MV-4-11 (cell line): ENCODE data around the gene FLII.
A peak's percentile ranks its signal among the peaks of the same experiment; 100 is the strongest.

ENCODE experiments used
- DNase-seq: peaks from one replicate; lab custom pipeline; 2025; lab: John Stamatoyannopoulos, UW

Gene FLII

DNA sequence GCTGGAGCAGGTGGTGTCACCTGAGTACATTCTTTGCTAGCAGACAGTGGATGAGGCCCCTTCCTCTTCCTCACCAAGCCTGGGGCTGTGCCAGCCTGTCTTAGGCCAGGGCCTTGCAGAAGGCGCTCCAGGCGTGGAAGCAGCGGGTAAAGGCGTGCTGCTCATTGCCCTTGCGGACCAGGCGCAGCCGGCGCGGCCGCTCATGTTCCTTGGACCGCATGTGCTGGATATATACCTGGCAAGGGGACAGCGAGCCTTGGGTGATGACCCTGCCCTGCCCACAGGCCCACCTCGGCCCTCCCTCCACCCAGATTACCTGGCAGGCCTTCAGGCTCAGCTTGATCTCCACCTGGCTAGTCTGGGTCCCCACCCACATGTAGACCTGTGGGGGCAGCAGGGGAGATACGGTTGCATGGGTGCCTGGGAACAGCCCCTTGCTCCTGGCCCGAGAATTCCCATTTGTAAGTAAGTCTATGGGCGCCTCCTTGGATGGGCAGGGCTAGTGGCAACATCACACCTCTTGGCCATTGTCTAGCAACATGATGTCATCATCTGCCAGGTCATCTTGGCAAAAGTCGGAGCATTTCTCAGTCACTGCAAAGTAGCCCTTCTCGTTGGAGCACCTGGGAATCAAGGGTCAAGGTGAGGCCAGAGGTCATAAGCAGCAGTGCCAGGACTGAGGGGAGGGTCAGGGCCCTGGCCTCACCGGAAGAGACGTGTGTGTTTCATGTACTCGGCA is 13.3 kb downstream of the FLII start:
- no peak for DNase-seq

DNA sequence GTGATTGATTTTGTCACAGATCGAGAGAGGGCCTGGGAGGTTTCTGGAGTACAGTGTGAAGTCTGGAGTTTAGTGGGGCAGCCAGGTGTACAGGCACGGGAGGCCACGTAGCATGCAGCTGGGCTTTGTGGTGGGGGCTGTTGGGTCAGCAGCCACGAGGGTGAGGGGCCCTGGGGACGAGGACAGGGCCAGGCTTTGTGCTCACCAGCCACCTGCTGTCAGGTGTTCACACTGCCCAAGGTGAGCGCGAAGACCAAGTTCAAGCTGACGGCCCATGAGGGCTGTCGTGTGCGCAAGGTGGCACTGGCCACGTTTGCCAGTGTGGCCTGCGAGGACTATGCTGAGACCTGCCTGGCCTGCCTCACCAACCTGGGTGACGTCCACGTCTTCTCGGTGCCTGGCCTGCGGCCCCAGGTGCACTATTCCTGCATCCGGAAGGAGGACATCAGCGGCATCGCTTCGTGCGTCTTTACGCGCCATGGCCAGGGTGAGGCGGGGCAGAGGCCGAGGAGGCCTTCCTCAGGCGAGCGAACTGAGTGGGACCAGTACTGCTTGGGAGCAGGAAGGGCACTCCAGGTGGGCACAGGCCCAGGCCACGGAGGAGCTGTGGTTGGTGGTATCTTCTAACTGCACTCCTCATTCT is 17.2 kb downstream of the FLII start:
- DNase-seq: no peak

DNA sequence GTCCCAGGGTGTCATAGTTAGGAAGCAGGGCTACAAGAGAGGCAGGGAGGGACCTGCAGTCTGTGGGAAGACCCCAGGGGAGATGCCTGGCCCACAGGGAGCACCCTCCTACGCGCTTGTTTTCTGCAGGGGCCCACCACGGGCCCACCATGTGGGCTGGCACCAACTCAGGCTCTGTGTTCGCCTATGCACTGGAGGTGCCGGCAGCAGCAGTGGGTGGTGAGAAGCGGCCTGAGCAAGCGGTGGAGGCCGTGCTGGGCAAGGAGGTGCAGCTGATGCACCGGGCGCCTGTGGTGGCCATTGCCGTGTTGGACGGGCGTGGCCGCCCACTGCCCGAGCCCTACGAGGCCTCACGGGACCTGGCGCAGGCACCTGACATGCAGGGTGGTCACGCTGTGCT is 18.1 kb downstream of the FLII start:
- DNase-seq: no peak

DNA sequence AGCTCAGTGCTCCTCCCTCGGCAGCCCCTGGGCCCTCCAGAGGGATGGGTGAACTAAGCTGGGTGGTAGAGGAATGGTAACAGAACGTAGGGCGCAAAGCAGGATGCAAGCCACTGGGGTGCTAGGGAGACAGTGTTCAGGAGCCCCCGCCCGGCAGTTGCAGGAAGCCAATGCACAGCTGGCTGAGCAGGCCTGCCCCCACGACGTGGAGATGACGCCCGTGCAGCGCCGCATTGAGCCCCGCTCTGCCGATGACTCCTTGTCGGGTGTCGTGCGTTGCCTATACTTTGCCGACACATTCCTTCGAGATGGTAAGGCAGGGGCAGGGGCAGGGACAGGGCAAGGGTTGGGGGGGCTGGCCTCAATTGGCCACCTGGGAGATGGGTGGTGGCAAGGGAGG is 20.2 kb downstream of the FLII start:
- no peak for DNase-seq

DNA sequence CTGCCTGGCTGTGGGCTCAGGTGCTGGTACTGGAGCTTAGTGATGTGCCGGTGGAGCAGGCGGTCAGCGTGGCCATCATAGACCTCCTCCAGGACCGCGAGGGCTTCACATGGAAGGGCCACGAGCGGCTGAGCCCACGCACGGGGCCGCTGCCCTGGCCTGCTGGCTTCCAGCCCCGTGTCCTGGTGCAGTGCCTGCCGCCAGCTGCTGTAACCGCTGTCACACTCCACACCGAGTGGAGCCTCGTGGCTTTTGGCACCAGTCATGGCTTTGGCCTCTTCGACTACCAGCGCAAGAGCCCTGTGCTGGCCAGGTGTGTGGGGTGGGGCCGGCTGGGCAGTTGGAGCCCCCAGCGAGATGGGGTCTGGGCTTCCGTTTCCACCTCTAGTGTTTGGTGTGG is 21.1 kb downstream of the FLII start:
- DNase-seq: no peak

DNA sequence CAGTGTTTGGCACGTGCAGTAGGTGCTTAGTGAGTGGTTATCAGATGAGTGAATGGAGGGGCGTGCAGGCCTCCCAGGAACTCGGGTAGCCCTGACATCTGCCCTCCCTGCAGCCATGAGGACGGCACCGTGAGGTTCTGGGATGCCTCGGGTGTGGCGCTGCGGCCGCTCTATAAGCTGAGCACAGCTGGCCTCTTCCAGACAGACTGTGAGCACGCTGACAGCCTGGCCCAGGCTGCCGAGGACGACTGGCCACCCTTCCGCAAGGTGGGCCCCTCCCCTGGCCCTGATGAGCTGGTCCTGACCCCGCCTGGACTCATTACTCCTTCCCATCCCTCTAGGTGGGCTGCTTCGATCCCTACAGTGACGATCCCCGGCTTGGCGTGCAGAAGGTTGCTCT is 22.0 kb downstream of the FLII start:
- DNase-seq: no peak

DNA sequence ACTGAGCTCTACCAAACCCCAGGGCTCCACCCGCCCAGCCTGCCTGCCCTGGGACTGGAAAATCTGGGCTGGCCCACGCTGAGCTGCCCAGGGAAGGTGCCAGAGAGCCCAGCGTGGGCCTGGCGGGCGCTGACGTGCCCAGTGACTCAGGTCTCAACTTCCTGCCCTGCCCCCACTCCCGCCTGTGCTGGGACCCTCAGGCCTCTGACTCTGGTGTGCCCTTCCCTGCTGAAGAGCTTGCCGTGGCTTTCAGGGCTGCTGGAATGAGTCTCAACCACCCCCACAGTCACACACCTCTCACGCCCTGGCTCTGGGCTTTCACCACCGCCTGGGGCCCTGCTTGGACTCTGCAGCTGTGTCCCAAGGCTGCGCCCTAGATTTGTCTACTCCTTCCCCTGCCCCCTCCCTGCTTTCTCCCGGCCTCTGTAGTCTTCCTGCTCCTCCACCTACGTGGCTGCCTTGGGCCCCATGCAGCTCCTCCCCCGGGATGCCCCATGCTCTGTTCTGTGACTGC is 22.7 kb downstream of the FLII start:
- no peak for DNase-seq

DNA sequence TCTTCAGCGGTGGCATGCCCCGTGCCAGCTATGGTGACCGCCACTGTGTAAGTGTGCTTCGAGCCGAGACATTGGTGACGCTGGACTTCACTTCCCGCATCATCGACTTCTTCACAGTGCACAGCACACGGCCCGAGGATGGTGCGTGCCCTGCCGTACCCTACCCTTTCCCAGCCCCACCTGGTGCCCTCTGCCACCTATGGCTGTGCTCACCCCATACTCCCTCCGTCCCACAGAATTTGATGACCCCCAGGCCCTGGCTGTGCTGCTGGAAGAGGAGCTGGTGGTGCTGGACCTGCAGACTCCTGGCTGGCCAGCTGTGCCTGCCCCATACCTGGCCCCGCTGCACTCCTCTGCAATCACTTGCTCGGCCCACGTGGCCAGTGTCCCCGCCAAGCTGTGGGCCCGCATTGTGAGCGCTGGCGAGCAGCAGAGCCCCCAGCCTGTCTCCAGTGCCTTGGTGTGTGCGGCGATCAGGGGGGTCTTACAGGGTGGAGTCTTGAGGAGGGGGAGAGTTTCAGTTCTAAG is 23.6 kb downstream of the FLII start:
- DNase-seq: no peak

DNA sequence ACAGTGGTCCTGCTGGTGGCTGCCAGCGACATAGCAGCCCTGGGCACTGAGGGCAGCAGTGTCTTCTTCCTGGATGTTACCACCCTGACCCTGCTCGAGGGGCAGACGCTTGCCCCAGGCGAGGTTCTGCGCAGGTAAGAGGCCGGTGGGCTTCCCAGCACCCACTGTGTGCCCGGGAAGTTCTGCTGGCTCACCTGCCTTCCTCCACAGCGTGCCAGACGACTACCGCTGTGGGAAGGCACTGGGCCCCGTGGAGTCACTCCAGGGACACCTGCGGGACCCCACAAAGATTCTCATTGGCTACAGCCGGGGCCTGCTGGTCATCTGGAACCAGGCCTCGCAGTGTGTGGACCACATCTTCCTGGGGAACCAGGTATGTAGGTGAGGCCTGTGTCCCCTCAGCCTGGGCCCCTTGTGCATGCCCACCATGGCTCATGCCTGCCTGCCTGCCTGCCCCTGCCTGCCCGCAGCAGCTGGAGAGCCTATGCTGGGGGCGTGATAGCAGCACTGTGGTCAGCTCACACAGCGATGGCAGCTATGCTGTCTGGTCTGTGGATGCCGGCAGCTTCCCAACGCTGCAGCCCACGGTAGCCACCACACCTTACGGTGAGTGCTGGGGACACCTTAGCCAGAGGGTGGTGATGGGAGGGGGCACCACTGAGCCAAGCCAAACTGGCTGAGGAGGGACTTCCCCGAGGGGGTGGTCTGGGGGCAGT is 24.6 kb downstream of the FLII start:
- no peak for DNase-seq

DNA sequence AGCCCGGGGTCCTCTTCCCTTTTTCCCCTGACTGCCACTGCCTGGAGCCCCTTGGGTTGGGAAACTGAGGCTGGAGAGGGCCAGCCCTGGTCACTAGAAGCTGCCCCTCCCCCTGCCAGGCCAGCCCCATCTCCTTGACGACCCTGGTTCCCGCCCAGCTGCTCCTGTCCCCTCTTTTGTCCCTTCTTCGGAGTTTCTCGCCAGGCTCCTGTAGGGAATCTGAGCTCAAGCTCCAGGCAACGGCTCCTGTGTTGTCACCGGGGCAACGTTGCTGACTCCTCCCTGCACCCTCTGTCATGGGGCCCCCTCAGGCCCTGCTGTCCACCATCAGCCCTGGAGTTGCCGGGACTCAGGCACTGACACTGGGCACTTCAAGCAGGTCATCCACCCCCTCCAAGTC is 27.4 kb downstream of the FLII start:
- DNase-seq: no peak

DNA sequence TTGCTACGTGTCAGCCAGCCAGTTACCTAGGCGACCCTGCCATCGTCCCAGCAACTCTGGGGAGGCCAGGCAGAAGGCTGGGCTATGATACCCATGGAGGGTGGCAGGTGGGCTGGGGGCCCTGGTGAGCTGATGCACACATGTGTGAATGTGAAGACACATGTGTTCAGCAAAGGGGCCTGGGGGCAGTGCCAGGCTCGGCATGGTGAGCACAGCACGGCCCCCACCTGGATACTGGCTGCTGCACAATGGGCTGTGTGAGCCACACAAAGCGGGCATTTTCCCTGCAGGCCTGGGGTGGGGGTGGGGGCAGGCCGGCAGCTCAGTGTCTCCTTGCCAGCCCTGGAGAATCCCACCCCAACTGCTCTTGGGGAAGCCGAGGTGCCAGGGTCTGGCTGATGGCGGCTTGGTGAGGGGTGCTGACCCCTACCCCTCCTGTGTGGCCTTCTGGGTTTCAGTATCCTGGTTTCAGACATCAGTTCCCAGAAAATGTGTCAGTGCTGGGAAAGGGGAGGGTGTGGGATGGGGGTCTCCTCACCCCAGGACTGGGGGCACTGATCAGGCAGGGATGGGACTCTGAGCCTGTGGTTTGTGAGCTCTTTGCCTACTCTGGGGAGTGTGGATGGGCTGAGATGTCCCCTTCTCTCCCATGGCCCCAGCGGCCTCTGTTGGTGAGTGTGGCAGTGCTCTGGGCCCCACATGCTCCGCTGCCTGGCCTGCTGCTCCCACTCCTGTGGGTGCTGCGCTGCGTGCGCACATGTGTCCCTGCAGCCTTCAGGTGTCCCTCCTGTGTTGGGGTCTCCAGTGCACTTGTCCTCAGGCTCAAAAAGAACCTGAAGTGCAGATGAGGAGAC is 28.0 kb downstream of the FLII start:
- no peak for DNase-seq

DNA sequence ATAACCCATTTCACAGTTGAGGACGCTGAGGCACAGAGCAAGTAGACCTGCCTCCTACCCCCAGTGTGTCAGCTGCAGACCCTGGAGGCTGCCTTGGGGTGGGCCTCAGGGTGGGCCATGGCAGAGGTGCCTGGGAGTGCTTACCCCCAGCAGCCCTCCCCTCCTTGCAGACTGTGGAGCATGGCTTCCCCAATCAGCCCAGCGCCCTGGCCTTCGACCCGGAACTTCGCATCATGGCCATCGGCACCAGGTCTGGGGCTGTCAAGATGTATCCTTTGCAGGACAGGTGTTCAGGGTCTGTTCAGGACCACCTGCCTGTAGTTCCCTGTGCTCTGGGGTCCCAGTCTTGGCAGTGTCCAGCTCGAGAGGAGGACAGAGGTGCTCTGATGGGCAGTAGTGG is 28.8 kb downstream of the FLII start:
- DNase-seq: no peak

DNA sequence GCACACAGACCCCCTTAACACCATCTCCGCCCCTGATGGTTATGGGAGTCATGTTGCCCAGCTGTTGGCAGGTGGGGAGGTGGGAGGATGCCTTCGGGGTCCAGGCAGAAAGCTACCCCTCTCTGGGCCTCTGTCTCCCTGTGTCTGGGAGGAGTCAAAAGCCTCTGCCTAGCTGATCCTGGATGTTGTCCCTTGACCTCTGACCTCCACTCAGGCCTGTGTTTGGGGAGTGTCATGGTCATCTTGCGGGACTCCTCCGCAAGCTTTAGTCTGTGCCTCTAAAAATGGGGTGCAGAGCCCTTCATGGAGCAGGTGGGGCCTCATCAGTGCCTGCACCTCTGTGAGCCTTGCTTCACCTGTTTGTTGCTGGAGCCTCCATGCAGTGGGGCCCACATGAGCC is 29.3 kb downstream of the FLII start:
- no peak for DNase-seq

DNA sequence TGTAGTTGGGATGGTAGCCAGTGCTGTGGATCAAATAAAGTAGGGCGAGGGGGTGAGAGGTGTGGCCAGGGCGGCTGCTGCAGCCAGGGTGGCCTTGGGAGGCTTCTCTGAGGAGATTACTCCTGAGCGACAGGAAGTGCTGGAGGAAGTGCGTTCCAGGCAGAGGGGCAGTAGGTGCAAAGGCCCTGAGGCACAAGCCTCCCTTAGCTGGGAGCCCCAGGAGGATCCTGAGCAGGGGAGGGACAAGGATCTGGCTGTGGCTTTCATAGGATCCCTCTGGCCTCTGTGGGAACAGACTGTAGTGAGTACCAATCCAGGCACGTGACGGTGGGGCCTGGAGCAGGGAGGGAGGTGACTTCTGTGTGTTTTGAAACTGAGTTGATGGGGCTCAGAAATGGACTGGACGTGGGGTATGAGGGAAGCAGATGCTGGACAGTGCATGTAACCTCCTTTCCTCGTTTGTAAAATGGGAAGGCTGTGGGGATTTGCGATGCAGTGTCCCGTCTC is 30.3 kb downstream of the FLII start:
- DNase-seq: no peak

DNA sequence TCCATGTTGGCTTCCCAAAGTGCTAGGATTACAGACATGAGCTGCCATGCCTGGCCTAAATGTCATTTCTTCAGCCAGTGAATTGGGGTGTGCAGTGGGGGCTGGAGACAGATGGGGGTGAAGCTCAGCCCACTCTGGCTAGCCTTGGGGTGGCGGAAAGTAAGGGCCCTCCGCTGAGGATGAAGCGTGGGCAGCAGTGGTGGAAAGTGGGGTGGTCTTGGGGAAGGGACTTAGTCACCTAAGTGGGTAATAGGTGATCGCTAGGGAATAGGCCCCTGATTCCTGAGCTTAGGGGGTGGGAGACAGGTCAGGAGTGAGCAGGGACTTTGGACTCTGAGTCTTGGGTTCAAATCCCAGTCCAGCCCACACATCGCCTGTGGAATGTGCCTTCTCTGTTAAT is 30.9 kb downstream of the FLII start:
- no peak for DNase-seq

DNA sequence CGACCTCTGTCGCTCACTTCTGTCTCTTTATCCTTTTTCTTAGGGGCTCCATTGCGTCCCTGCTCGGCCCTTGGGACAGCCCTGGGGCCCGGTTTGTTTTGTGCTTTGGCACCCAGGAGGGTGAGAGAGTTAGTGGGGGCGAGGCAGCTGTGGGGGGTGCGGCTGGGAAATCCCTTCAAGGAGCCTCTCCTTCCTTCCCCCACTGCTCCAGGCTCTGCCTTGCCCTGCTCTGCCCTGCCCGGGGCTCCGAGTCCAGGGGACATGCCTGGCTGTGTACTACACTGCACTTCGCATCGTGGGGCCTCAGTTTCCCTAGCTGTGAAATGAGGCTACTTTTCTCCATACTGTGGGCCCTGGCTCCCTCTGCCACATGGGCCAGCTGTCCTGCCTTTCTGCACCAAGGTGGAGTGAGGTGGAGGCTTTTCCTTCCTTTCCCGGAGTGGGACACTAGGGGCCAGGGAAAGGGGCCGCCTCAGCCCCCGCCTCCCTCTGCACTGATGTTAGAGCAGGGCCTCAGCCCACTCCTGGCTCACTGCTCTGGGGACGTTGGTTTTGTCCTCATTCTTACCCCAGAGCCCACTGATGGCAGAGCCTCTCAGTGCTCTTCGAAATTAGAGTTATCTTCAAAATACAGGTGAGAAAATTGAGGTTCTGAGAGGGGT is 32.1 kb downstream of the FLII start:
- no peak for DNase-seq

DNA sequence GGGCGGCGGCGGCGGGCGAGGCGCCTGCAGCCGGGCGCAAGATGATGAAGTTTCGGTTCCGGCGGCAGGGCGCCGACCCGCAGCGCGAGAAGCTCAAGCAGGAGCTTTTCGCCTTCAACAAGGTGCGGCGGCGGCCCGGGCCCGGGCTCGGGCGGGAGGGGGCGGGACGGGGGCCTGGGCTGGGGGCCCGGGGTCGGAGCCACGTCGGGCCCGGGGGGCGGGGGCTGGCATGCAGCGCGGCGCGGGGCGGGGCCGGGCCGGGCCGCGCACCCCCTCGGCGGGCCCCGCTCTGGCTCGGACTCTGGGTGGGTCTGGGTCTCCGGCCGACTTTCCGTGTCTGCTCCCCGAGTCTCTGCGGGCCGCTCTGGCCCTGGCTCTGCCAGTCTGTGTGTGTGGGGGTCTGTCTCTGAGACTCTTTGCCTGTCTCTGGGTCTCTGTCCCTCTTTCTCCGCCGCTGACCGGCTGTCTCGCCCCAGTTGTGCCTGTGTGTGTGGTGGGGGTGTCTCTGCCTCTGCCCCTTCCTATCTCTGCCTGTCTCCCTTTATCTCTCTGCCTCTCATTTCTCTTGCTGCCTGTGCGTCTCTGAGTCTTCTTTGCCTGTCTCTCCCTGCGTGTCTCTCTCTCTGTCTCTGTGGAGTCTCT is 32.8 kb downstream of the FLII start:
- DNase-seq: no peak

DNA sequence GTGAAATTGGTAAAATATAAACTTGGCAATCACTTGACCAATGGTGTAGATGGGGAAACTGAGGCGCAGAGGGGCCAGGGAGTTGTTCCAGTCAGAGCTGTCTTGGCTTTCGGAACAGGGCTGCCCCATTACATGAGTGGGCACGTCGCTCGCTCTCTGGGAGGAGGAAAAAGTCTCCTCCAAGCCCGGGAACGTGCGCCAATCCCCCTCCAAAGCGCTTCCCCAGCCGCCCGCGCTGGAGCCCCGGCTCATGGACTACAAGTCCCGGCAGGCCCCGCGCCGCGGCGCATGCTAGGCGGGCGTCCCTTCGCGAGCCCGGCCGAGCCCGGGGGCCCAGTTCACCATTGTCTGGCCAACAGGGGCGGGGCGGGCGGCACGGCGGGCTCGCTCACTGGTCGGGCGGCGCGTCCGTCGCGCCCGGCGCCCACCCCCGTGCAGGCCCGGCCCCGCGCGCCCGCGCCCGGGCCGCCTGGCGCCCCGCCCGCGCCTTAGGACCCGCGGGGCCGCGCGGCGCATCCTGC is 33.4 kb downstream of the FLII start, which contains the start of gene LLGL1:
Gene LLGL1 (plus strand): TSS at position 515 of the 521 bp plus-strand sequence. CDS start 48 bp downstream, outside the sequence.
- DNase-seq: peak; percentile 88

DNA sequence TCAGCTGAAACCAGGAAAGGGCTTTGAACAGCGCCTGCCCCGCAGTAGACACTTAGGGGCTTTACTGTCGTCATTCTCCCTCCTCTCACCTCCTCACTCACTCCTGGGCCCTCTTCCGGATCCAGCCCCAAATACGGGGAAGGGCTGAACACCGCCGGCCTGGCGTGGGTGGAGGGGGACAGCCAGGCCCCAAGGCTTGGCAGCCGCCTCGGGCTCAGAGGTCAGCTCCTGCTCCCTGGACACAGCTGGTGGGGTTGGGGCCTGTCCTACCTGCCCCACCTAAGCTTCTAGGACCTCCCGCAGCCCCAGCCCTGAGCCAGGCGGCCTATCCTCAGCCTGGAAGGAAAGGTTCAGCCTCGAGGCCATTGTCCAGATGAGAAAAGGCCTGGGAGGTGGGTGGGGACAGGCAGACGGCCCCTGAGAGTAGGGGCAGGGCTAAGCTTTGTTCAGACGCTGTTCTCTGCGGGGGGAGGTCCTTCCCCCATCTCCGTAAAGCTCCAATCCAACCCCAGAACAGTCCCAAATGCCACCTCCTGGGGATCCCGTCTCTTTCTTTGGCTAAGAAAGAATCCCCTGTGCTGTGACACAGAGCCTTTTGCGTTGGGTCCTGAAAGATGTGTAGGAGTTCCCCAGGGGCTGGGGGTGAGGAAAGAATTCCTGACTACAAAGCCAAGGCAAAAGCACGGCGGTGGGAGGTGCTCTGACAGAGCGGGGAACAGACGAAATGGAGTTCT is 34.0 kb downstream of the FLII start:
- DNase-seq: no peak

DNA sequence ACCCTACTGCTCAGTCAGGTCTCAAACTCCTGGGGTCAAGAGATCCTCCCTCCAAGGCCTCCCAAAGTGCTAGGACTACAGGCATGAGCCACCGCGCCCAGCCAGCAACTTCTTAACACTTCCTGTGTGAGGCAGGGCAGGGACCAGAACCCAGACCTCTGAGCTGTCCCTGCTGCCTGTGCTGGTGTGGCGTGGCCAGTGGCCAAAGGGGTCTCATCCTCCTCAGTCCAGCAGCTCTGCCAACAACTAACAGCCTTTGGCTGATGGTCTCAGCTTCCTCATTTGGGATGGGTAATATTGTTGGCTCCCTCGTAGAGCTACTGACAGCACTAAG is 34.5 kb downstream of the FLII start:
- DNase-seq: peak; percentile 65
